ENCODE measurements around the gene SLC5A9.
A peak's percentile ranks its signal among the peaks of the same experiment; 100 is the strongest.

Gene SLC5A9

DNA sequence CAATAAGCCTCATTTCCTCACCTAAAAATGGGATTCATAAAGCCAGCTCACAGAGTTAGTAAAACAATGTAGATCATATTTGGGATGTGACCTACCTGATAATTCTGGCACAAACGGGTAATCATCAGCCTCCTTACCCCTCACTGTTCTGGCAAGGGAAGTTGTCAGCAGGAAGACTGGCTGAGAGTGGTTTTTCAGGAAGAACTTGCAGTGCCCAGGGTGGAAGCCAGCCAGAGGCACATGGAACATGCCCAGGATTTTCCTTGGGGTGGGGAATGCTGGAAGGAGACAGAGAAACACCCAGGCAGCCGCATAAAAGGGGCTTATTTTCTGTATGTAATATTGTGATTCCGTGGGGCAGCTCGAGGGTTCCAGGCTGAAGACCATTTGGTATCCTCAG lies 7.7 kb upstream of the SLC5A9 start:
- Histone ChIP-seq H3K9ac (ENCODE audit: low read depth, low read length) (peak overlapping the region; percentile 29; the same call in 1 of the 2 replicates), H3K4me3 (ENCODE audit: low read length) (no peak overlapping the region), H3K4me1 (ENCODE audit: insufficient read depth, low read length) (peaks cover 11% of the 10 kb centered on the region; the same call in 1 of the 2 replicates), H3K27ac (ENCODE audit: low read length) (peak overlapping the region; percentile 8), H3K9me3 (ENCODE audit: insufficient read depth, low read depth, low read length) (no peaks in the 10 kb centered on the region), H3K36me3 (ENCODE audit: insufficient read depth, low read depth, low read length) (no peaks in the 10 kb centered on the region), H3K27me3 (ENCODE audit: insufficient read depth, low read length) (no peaks in the 10 kb centered on the region)

- Histone ChIP-seq H3K27ac (ENCODE audit: low read length) (peak overlapping the region; percentile 8), H3K9me3 (ENCODE audit: insufficient read depth, low read depth, low read length) (no peaks in the 10 kb centered on the region), H3K4me1 (ENCODE audit: insufficient read depth, low read length) (peaks cover 11% of the 10 kb centered on the region; the same call in 1 of the 2 replicates), H3K36me3 (ENCODE audit: insufficient read depth, low read depth, low read length) (no peaks in the 10 kb centered on the region), H3K27me3 (ENCODE audit: insufficient read depth, low read length) (no peaks in the 10 kb centered on the region), H3K9ac (ENCODE audit: low read depth, low read length) (peak overlapping the region; percentile 29; the same call in 1 of the 2 replicates), H3K4me3 (ENCODE audit: low read length) (no peak overlapping the region)
These were observed 7.3 kb upstream of the SLC5A9 start for GRCh38 chr1:48215222-48215621.

DNA sequence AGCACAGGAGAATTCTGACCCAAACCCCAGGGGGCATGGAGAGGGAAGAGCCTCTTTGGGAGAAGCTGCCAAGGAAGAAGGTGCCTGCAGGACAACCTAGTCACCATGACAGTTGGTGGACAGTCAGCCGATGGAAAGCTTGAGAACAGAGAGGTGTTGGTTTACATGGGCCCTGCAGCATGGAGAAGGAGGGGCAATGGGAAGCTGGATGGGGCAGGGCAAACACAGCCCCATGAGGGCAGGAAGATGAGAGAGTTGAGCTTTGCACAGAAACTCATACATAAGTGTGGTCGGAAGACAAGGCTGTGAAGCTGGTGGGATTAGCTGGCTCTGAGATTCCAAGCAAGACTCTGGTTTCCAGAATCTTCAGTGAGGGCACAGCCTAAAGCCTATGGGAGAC lies 6.6 kb upstream of the SLC5A9 start:
- H3K27me3 ChIP-seq (ENCODE audit: insufficient read depth, low read length), result no peaks in the 10 kb centered on the region
- peaks cover 11% of the 10 kb centered on the region; the same call in 1 of the 2 replicates for H3K4me1 ChIP-seq (ENCODE audit: insufficient read depth, low read length)
- no peaks in the 10 kb centered on the region for H3K36me3 ChIP-seq (ENCODE audit: insufficient read depth, low read depth, low read length)
- H3K27ac ChIP-seq (ENCODE audit: low read length), result no peak overlapping the region
- H3K9me3 ChIP-seq (ENCODE audit: insufficient read depth, low read depth, low read length), result no peaks in the 10 kb centered on the region
- no peak overlapping the region for H3K4me3 ChIP-seq (ENCODE audit: low read length)
- no peak overlapping the region for H3K9ac ChIP-seq (ENCODE audit: low read depth, low read length)

DNA sequence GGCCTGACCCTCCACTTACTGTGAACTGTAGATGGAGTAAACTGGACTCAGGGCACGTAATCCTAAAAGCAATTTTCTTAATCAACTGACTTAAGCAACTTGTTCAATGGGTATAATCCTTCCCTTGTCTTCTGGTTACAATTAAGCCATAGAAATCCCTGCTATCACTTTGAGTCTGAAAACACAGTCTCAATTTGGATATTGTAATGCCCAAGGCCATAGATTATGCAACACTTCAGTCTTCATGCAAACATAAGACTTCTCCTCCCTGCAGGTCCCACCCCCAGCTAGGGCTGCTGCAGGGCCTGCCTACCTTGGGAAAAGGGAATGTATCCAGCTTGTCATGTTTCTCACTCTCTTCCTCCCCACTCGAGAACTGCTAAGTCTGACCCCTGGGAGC lies 6.2 kb upstream of the SLC5A9 start:
- Histone ChIP-seq H3K4me1 (ENCODE audit: insufficient read depth, low read length) (peaks cover 11% of the 10 kb centered on the region; the same call in 1 of the 2 replicates), H3K9me3 (ENCODE audit: insufficient read depth, low read depth, low read length) (no peaks in the 10 kb centered on the region), H3K4me3 (ENCODE audit: low read length) (no peak overlapping the region), H3K9ac (ENCODE audit: low read depth, low read length) (no peak overlapping the region), H3K27ac (ENCODE audit: low read length) (no peak overlapping the region), H3K27me3 (ENCODE audit: insufficient read depth, low read length) (no peaks in the 10 kb centered on the region), H3K36me3 (ENCODE audit: insufficient read depth, low read depth, low read length) (no peaks in the 10 kb centered on the region)

DNA sequence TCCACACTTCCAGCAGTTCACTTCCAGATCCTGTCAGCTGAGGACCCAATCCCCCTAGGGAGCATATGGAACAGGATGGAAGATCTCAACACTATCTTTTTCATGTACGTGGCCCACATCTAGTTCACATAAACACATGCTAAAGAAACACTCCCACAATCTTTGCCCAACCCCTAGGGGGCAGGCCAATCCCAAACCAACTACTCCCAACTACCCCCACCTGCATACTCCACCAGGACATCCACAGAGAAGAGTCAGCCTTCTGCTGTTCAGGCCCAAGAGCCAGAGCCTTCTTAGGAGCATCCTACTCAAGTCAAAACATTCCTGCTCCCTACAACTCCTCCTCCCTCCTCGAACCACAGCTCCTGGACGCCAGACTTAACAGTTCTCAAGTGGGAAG lies 5.6 kb upstream of the SLC5A9 start:
- Histone ChIP-seq H3K9me3 (ENCODE audit: insufficient read depth, low read depth, low read length) (no peaks in the 10 kb centered on the region), H3K36me3 (ENCODE audit: insufficient read depth, low read depth, low read length) (no peaks in the 10 kb centered on the region), H3K4me1 (ENCODE audit: insufficient read depth, low read length) (peaks cover 11% of the 10 kb centered on the region; the same call in 1 of the 2 replicates), H3K27me3 (ENCODE audit: insufficient read depth, low read length) (no peaks in the 10 kb centered on the region), H3K27ac (ENCODE audit: low read length) (no peak overlapping the region), H3K9ac (ENCODE audit: low read depth, low read length) (no peak overlapping the region), H3K4me3 (ENCODE audit: low read length) (no peak overlapping the region)

- Histone ChIP-seq H3K27ac (ENCODE audit: low read length) (no peak overlapping the region), H3K36me3 (ENCODE audit: insufficient read depth, low read depth, low read length) (no peaks in the 10 kb centered on the region), H3K4me1 (ENCODE audit: insufficient read depth, low read length) (peaks cover 11% of the 10 kb centered on the region; the same call in 1 of the 2 replicates), H3K4me3 (ENCODE audit: low read length) (no peak overlapping the region), H3K9me3 (ENCODE audit: insufficient read depth, low read depth, low read length) (no peaks in the 10 kb centered on the region), H3K9ac (ENCODE audit: low read depth, low read length) (no peak overlapping the region), H3K27me3 (ENCODE audit: insufficient read depth, low read length) (no peaks in the 10 kb centered on the region)
These were observed 4.7 kb upstream of the SLC5A9 start for GRCh38 chr1:48217856-48218255.

DNA sequence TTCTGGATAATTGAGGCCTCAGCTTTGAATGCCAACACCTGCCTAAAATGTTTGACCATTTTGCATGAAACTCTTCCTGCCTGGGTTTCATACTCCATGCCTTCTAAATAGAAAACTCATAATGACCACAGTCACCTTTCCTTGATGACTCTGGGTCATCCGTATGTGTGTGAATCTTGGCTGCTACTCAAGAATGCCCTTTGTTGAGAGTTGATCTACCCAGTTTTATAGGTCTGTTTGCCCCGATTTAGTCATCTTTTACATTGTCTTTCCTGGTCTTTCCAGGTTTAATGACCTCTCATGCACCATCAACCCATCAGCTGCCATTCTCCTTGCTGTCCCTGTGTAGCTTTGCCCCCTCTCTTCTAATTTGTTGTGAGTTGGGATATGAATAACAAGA lies 2.7 kb upstream of the SLC5A9 start:
- Histone ChIP-seq H3K36me3 (ENCODE audit: insufficient read depth, low read depth, low read length) (no peaks in the 10 kb centered on the region), H3K4me3 (ENCODE audit: low read length) (no peak overlapping the region), H3K9me3 (ENCODE audit: insufficient read depth, low read depth, low read length) (no peaks in the 10 kb centered on the region), H3K4me1 (ENCODE audit: insufficient read depth, low read length) (peaks cover 13% of the 10 kb centered on the region; the same call in 1 of the 2 replicates), H3K27ac (ENCODE audit: low read length) (no peak overlapping the region), H3K27me3 (ENCODE audit: insufficient read depth, low read length) (no peaks in the 10 kb centered on the region), H3K9ac (ENCODE audit: low read depth, low read length) (no peak overlapping the region)

DNA sequence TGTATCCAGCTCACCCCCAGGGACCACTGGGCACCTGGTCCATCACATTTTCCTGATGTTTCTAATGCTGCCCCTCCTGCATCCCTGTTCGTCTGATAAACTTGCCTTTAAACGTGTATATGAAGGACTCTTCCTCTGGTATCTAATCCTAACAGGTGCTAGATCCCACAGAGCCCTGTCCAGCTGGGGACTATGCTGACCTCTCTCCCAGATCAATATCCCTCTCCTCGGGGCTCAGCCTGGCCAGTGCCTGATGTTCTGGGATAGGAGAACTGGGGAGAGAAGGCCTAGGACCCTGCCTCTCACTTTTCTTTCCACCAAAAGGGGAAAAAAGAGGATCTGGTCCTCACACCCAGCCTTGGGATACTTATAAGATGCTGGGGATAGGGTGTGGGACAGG lies 1.4 kb upstream of the SLC5A9 start:
- no peaks in the 10 kb centered on the region for H3K36me3 ChIP-seq (ENCODE audit: insufficient read depth, low read depth, low read length)
- H3K9me3 ChIP-seq (ENCODE audit: insufficient read depth, low read depth, low read length), result no peaks in the 10 kb centered on the region
- no peak overlapping the region for H3K27ac ChIP-seq (ENCODE audit: low read length)
- no peak overlapping the region for H3K9ac ChIP-seq (ENCODE audit: low read depth, low read length)
- H3K4me1 ChIP-seq (ENCODE audit: insufficient read depth, low read length), result peaks cover 3% of the 10 kb centered on the region; the same call in 1 of the 2 replicates
- H3K4me3 ChIP-seq (ENCODE audit: low read length), result no peak overlapping the region
- H3K27me3 ChIP-seq (ENCODE audit: insufficient read depth, low read length), result no peaks in the 10 kb centered on the region

GRCh38 chr1:48221657-48222056 lies 859 bp upstream of the SLC5A9 start:
- Histone ChIP-seq H3K9ac (ENCODE audit: low read depth, low read length) (no peak overlapping the region), H3K36me3 (ENCODE audit: insufficient read depth, low read depth, low read length) (no peaks in the 10 kb centered on the region)

DNA sequence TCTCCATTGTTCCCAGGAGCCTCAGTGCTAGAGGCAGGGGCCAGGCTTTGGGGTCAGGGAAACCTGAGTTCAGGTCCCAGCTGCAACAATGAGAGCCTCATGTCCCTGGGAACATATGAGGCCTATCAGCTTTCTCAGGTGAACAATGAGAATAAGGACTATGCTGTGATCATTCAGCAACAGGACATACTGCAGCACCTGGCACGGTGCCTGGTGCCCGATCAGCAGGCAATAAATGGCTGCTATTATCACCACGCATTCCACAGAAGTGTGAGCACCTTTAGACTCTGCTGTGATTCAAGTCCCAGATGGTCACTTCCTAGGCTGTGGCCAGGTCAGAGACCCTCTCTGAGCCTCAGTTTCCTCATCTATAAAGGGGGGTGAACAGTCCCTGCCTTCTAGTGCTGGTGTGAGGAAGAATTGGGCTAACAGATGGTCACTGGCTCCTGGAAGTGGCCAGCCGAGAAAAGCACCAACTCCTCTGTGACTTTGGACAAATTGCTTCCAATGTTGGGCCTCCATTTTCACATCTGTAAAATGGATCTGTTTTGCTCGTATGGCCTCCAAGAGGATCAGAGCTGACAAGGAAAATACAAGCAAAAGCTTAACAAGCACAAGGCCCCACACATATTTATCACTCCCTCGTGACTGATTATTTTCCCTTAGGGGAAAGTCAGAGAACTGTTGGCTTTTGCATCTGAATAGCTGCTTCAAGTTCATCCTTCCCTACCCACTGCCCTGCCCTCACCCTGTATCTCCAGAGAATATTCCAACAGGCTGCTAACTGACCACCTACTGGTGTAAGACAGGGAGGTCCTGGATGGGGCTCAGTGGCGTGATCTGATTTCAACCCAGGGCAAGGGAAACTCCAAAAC lies 1.1 kb downstream of the SLC5A9 start:
- peaks cover 3% of the 10 kb centered on the region; the same call in 1 of the 2 replicates for H3K4me1 ChIP-seq (ENCODE audit: insufficient read depth, low read length)
- H3K9ac ChIP-seq (ENCODE audit: low read depth, low read length), result no peak overlapping the region
- H3K27me3 ChIP-seq (ENCODE audit: insufficient read depth, low read length), result no peaks in the 10 kb centered on the region
- no peaks in the 10 kb centered on the region for H3K36me3 ChIP-seq (ENCODE audit: insufficient read depth, low read depth, low read length)
- no peak overlapping the region for H3K27ac ChIP-seq (ENCODE audit: low read length)
- H3K4me3 ChIP-seq (ENCODE audit: low read length), result no peak overlapping the region
- H3K9me3 ChIP-seq (ENCODE audit: insufficient read depth, low read depth, low read length), result no peaks in the 10 kb centered on the region

More at GRCh38 chr1:48221657-48222056, 859 bp upstream of the SLC5A9 start:
- no peaks in the 10 kb centered on the region for H3K9me3 ChIP-seq (ENCODE audit: insufficient read depth, low read depth, low read length)
- no peak overlapping the region for H3K4me3 ChIP-seq (ENCODE audit: low read length)
- H3K27me3 ChIP-seq (ENCODE audit: insufficient read depth, low read length), result no peaks in the 10 kb centered on the region
- peaks cover 3% of the 10 kb centered on the region; the same call in 1 of the 2 replicates for H3K4me1 ChIP-seq (ENCODE audit: insufficient read depth, low read length)
- H3K27ac ChIP-seq (ENCODE audit: low read length), result no peak overlapping the region

GRCh38 chr1:48224791-48225190 lies 2.3 kb downstream of the SLC5A9 start:
- Histone ChIP-seq H3K4me1 (ENCODE audit: insufficient read depth, low read length) (peaks cover 3% of the 10 kb centered on the region; the same call in 1 of the 2 replicates), H3K27me3 (ENCODE audit: insufficient read depth, low read length) (no peaks in the 10 kb centered on the region), H3K9me3 (ENCODE audit: insufficient read depth, low read depth, low read length) (no peaks in the 10 kb centered on the region)

GRCh38 chr1:48225579-48225978 lies 3.1 kb downstream of the SLC5A9 start:
- H3K27ac ChIP-seq (ENCODE audit: low read length), result no peak overlapping the region
- H3K36me3 ChIP-seq (ENCODE audit: insufficient read depth, low read depth, low read length), result no peaks in the 10 kb centered on the region
- H3K4me3 ChIP-seq (ENCODE audit: low read length), result no peak overlapping the region
- peaks cover 3% of the 10 kb centered on the region; the same call in 1 of the 2 replicates for H3K4me1 ChIP-seq (ENCODE audit: insufficient read depth, low read length)
- H3K27me3 ChIP-seq (ENCODE audit: insufficient read depth, low read length), result no peaks in the 10 kb centered on the region
- H3K9ac ChIP-seq (ENCODE audit: low read depth, low read length), result no peak overlapping the region
- no peaks in the 10 kb centered on the region for H3K9me3 ChIP-seq (ENCODE audit: insufficient read depth, low read depth, low read length)

More at GRCh38 chr1:48224791-48225190, 2.3 kb downstream of the SLC5A9 start:
- H3K9ac ChIP-seq (ENCODE audit: low read depth, low read length), result no peak overlapping the region
- H3K27ac ChIP-seq (ENCODE audit: low read length), result no peak overlapping the region
- H3K4me3 ChIP-seq (ENCODE audit: low read length), result no peak overlapping the region
- H3K36me3 ChIP-seq (ENCODE audit: insufficient read depth, low read depth, low read length), result no peaks in the 10 kb centered on the region
